Uterus (tissue), 2 donors: ENCODE data around the gene CR1.

Source experiments
- POLR2A ChIP-seq, 2 donors: fragments of 450-650 bp; IDR thresholded peaks; one replicate each; pipeline ENCODE4 v1.6.1; 2016; ENCODE audit warnings: antibody characterized with exemption in 2 of 2, mild to moderate bottlenecking in 1 of 2, moderate library complexity in 1 of 2
- TF ChIP-seq, protein P1 (sequence below), 4 experiments: fragments of 200-600 bp in 2 of 4; fragments of 450-650 bp in 2 of 4; sonication (generic) in 2 of 4; IDR thresholded peaks; one replicate each; pipeline ENCODE4 v1.5.1; 2016 to 2019; ENCODE audit warnings: antibody characterized with exemption in 4 of 4, mild to moderate bottlenecking in 2 of 4, moderate library complexity in 1 of 4

DNA sequence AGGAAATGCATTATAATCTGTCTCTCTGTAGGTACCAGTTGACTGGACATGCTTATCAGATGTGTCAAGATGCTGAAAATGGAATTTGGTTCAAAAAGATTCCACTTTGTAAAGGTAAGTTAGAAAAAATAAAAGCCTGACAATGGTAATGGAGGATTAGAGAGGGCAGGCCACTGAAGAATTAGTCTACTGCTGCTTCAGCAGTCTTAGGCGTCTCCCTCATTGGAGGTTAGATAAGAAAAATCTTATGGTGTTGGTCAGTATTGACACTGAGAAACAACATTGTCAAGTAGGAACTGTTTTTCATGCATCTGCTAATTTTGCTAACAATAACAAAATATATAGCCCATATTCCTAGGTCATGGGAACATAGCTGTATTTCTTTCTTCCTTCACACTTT lies 21.7 kb upstream of the CR1 start:
- TF ChIP-seq, protein P1, sequence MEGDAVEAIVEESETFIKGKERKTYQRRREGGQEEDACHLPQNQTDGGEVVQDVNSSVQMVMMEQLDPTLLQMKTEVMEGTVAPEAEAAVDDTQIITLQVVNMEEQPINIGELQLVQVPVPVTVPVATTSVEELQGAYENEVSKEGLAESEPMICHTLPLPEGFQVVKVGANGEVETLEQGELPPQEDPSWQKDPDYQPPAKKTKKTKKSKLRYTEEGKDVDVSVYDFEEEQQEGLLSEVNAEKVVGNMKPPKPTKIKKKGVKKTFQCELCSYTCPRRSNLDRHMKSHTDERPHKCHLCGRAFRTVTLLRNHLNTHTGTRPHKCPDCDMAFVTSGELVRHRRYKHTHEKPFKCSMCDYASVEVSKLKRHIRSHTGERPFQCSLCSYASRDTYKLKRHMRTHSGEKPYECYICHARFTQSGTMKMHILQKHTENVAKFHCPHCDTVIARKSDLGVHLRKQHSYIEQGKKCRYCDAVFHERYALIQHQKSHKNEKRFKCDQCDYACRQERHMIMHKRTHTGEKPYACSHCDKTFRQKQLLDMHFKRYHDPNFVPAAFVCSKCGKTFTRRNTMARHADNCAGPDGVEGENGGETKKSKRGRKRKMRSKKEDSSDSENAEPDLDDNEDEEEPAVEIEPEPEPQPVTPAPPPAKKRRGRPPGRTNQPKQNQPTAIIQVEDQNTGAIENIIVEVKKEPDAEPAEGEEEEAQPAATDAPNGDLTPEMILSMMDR (IDR thresholded peaks at IDR 0.05): no peak
- no peak for TF ChIP-seq POLR2A (IDR thresholded peaks at IDR 0.05)
